Activated T-helper 1 cell treated with anti-CD3 and anti-CD28 coated beads, Interleukin-12 subunit alpha, Interleukin-12 subunit beta, Interleukin-2, Interleukin-4 antibody, amounts not matched to agents 30 ng/mL and 10 ng/mL and 1 ng/mL, durations not matched to agents 14 hours and 24 hours and 36 hours (primary cell): Measurements from ENCODE around the gene DYRK1B. TPM values are rescaled to one million over a fixed set of nuclear protein-coding genes. Genes with fewer than 3 reads are reported as not detected.
"Not testable (repeated sequence)": the region's sequence is repeated elsewhere in the genome, so short reads cannot be mapped to it uniquely, and the experiment has no call there.

ENCODE experiments used
- DNase-seq: peaks from one replicate; pipeline ENCODE4 v3.0.0; 2021; ENCODE audit warnings: low spot score
- H3K27ac Mint-ChIP-seq: one replicate; pipeline ENCODE4 v1.8.0; 2021; ENCODE audit warnings: mild to moderate bottlenecking, mixed read lengths
- H3K27me3 Mint-ChIP-seq: one replicate; pipeline ENCODE4 v1.8.0; 2022; ENCODE audit warnings: mild to moderate bottlenecking, moderate library complexity, mixed read lengths; ENCODE audit not compliant: insufficient read depth
- H3K36me3 Mint-ChIP-seq: one replicate; pipeline ENCODE4 v1.8.0; 2021; ENCODE audit warnings: low read depth, mixed read lengths
- H3K4me1 Mint-ChIP-seq: one replicate; pipeline ENCODE4 v1.8.0; 2021; ENCODE audit warnings: low read depth, mixed read lengths
- H3K4me3 Mint-ChIP-seq: one replicate; pipeline ENCODE4 v1.8.0; 2021; ENCODE audit warnings: mild to moderate bottlenecking, moderate library complexity, mixed read lengths
- H3K9me3 Mint-ChIP-seq: one replicate; pipeline ENCODE4 v1.8.0; 2021; ENCODE audit warnings: mixed read lengths
- intact Hi-C: fragments of 100-400 bp; cut with micrococcal nuclease; formaldehyde crosslinking; loops from one replicate; pipeline ENCODE4 v1.15.1; 2024
- total RNA-seq: library from RNA; stranded (reverse); gene quantifications from 2 replicates; pipeline ENCODE4 v1.2.3, GENCODE V29; 2022

DYRK1B gene
- 4.2 and 5.5 TPM in 2 replicates for total RNA-seq

GRCh38 chr19:39833464-39834286, at the start of gene DYRK1B:
Gene DYRK1B (minus strand): TSS chr19:39834162. CDS start chr19:39831867, 2,295 bp downstream.
- Mint-ChIP-seq H3K36me3 (peaks cover 56% of the 10 kb centered on the region), H3K27ac (peak within 1 kb of the TSS; percentile 78)

GRCh38 chr19:39882645-39883044, 48.7 kb upstream of the DYRK1B start:
- H3K27me3 Mint-ChIP-seq, intact Hi-C loops: not testable (repeated sequence)

More at GRCh38 chr19:39833464-39834286, at the start of gene DYRK1B:
- H3K4me1 Mint-ChIP-seq, result peaks cover 35% of the 10 kb centered on the region
- intact Hi-C loops, result loop anchor here (1.0 to 2.0 kb wide), 4 partner anchors 9 to 137 kb away; partner anchors contain the start of genes FBL and PSMC4
- peak within 1 kb of the TSS; percentile 69 for H3K4me3 Mint-ChIP-seq
- no peaks in the 10 kb centered on the region for H3K9me3 Mint-ChIP-seq
- DNase-seq, result peak; percentile 95
- no peaks in the 10 kb centered on the region for H3K27me3 Mint-ChIP-seq

DNA sequence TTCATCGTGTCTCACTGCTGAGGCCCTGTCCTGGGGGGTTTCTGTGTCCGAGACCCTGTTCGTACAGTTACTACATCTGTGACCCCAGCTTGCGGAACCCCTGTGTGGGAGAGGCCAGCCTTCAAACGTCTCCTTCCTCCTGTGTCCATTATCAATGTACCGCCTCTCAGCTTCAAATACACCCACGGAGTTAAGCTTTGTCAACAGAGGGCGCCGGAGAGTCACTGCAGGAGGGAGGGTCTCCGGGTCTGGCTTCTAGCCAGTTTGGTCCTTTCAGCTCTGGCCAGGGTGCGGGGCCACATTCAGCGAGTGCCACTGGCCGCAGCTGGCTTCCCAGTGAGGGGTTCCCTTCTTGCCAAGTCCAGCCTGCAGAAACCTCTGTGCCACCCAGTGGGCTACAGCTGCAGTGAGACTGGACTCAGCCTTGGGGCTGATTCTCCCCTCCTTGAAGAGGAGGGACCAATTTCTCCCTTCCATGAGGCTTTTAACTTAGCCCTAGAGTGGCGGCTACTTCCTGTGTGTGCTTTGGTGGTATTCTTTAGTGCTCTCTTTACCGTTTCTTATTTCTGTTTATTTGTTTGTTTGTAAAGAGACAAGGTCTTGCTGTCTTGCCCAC, 47.6 kb upstream of the DYRK1B start:
- H3K4me3 Mint-ChIP-seq, H3K27me3 Mint-ChIP-seq, H3K9me3 Mint-ChIP-seq, H3K36me3 Mint-ChIP-seq, H3K4me1 Mint-ChIP-seq, intact Hi-C loops, H3K27ac Mint-ChIP-seq: not testable (repeated sequence)
- peak; percentile 22 for DNase-seq

More at GRCh38 chr19:39882645-39883044, 48.7 kb upstream of the DYRK1B start:
- not testable (repeated sequence) for H3K4me1 Mint-ChIP-seq, H3K27ac Mint-ChIP-seq, H3K4me3 Mint-ChIP-seq, DNase-seq, H3K36me3 Mint-ChIP-seq, H3K9me3 Mint-ChIP-seq

- H3K4me3 Mint-ChIP-seq, H3K4me1 Mint-ChIP-seq, H3K27ac Mint-ChIP-seq, intact Hi-C loops, DNase-seq, H3K36me3 Mint-ChIP-seq, H3K9me3 Mint-ChIP-seq, H3K27me3 Mint-ChIP-seq: not testable (repeated sequence)
Measured at GRCh38 chr19:39880241-39880640, 46.3 kb upstream of the DYRK1B start.

DNA sequence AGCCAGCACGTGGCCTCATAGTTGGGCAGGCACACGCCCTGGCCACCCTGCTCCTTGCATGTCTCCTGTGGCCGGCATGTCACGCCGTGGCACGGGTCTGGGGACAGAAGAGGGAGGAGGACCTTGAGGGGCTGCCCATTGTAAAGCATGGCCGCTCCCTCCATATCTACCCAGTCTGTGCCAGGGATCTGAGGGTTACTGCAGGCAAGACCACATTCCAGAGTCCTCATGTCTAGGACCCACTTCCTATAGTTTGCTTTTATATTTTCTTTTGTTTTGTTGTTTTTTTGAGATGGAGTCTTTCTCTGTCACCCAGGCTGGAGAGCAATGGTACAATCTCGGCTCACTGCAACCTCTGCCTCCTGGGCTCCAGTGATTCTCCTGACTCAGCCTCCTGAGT, 45.8 kb upstream of the DYRK1B start:
- H3K4me1 Mint-ChIP-seq, H3K9me3 Mint-ChIP-seq, H3K4me3 Mint-ChIP-seq, DNase-seq, H3K36me3 Mint-ChIP-seq, H3K27ac Mint-ChIP-seq, H3K27me3 Mint-ChIP-seq: not testable (repeated sequence)
- intact Hi-C loops, result loop anchor here (2.0 kb wide), 1 partner anchor 13 kb away; no protein-coding TSS in a partner anchor

- DNase-seq, H3K4me1 Mint-ChIP-seq, H3K36me3 Mint-ChIP-seq, H3K27me3 Mint-ChIP-seq, H3K27ac Mint-ChIP-seq, H3K4me3 Mint-ChIP-seq, H3K9me3 Mint-ChIP-seq: not testable (repeated sequence)
- intact Hi-C loops, result loop anchor here (2.0 kb wide), 1 partner anchor 14 kb away; no protein-coding TSS in a partner anchor
Measured at GRCh38 chr19:39878866-39879265, 44.9 kb upstream of the DYRK1B start.

DNA sequence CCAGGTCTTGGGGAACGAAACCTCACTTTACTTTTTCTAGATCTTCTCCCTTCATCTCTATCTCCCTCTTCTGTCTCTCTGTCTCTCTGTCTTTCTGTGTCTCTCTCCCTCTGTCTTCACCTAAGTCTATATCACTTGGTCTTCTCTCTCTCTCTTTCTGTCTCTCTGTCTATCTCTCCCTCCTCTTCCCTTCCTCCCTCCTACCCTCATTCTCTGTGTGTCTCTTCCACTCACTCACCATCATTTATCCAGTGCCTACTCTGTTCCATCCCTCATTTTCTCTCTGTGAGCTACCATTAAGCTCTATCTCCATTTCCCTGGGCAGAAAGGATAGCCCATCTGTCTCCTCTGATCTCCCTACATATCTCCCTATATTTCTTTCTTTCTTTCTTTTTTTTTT, 44.4 kb upstream of the DYRK1B start:
- Mint-ChIP-seq H3K4me1 (no peaks in the 10 kb centered on the region), H3K4me3 (no peak overlapping the region), H3K27me3 (no peaks in the 10 kb centered on the region), H3K9me3 (no peaks in the 10 kb centered on the region), H3K27ac (peak overlapping the region; percentile 2), H3K36me3 (no peaks in the 10 kb centered on the region)
- intact Hi-C loops, result loop anchor here (2.0 kb wide), 1 partner anchor 14 kb away; no protein-coding TSS in a partner anchor
- no peak for DNase-seq

GRCh38 chr19:39877982-39878381, 44.0 kb upstream of the DYRK1B start:
- DNase-seq, H3K4me3 Mint-ChIP-seq, H3K36me3 Mint-ChIP-seq, H3K9me3 Mint-ChIP-seq, H3K27me3 Mint-ChIP-seq, H3K27ac Mint-ChIP-seq, H3K4me1 Mint-ChIP-seq: not testable (repeated sequence)
- intact Hi-C loops, result loop anchor here (2.0 kb wide), 1 partner anchor 15 kb away; no protein-coding TSS in a partner anchor

- H3K9me3 Mint-ChIP-seq, H3K36me3 Mint-ChIP-seq, H3K4me3 Mint-ChIP-seq, H3K4me1 Mint-ChIP-seq, H3K27ac Mint-ChIP-seq, DNase-seq, H3K27me3 Mint-ChIP-seq, intact Hi-C loops: not testable (repeated sequence)
Measured at GRCh38 chr19:39877488-39877887, 43.5 kb upstream of the DYRK1B start.

- H3K9me3 Mint-ChIP-seq, DNase-seq, H3K27ac Mint-ChIP-seq, H3K27me3 Mint-ChIP-seq, H3K4me3 Mint-ChIP-seq, intact Hi-C loops, H3K4me1 Mint-ChIP-seq, H3K36me3 Mint-ChIP-seq: not testable (repeated sequence)
Measured at GRCh38 chr19:39876486-39876885, 42.5 kb upstream of the DYRK1B start.

GRCh38 chr19:39875401-39875864, 41.5 kb upstream of the DYRK1B start:
- H3K4me1 Mint-ChIP-seq, H3K36me3 Mint-ChIP-seq, intact Hi-C loops, DNase-seq, H3K9me3 Mint-ChIP-seq, H3K4me3 Mint-ChIP-seq, H3K27me3 Mint-ChIP-seq, H3K27ac Mint-ChIP-seq: not testable (repeated sequence)

GRCh38 chr19:39874404-39874803, 40.4 kb upstream of the DYRK1B start:
- Mint-ChIP-seq H3K9me3 (no peaks in the 10 kb centered on the region), H3K4me3 (no peak overlapping the region), H3K27me3 (no peaks in the 10 kb centered on the region), H3K27ac (no peak overlapping the region), H3K4me1 (no peaks in the 10 kb centered on the region), H3K36me3 (no peaks in the 10 kb centered on the region)
- no peak for DNase-seq
- intact Hi-C loops, result no loop called here

DNA sequence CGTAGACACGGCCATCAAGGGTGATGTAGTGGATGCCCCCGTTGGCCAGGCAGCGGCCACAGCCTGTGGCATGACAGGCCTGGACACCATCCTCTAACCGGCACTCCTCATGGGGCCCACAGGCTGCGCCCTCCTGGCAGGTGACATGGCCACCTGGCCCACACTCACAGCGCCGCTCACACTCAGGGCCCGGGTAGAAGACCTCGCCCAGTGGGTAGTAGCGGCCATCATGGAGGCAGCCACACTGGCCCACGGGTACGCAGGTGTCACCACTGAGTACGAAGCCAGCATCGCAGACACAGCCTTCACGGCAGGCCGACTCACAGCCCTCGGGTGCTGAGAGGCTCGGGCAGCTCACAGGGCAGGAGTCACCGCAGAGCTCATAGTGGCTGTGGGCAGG, 39.4 kb upstream of the DYRK1B start:
- DNase-seq, result no peak
- Mint-ChIP-seq H3K27me3 (no peaks in the 10 kb centered on the region), H3K9me3 (no peaks in the 10 kb centered on the region), H3K4me3 (no peak overlapping the region), H3K4me1 (no peaks in the 10 kb centered on the region), H3K27ac (no peak overlapping the region), H3K36me3 (no peaks in the 10 kb centered on the region)
- intact Hi-C loops, result no loop called here
